GM19025 (cell line): Measurements from ENCODE around the gene TRPV3.
"Not testable (repeated sequence)": the region's sequence is repeated elsewhere in the genome, so short reads cannot be mapped to it uniquely, and the experiment has no call there.

Experiments
- ATAC-seq: cut with Tn5 transposase; IDR thresholded peaks from one replicate; pipeline ENCODE4 v1.9.1; 2021; ENCODE audit warnings: mild to moderate bottlenecking, low read depth, moderate library complexity; ENCODE audit not compliant: unreplicated experiment

TRPV3 gene

GRCh38 chr17:3479988-3480387 lies 77.6 kb downstream of the TRPV3 start:
- no peak for ATAC-seq

- ATAC-seq = no peak
Observed at GRCh38 chr17:3475812-3476610, 81.6 kb downstream of the TRPV3 start, which contains the start of gene ASPA. Gene ASPA (plus strand): TSS chr17:3475997. CDS start chr17:3476160, 163 bp downstream.

- ATAC-seq = no peak
Observed at GRCh38 chr17:3475251-3475685, 82.3 kb downstream of the TRPV3 start.

GRCh38 chr17:3474212-3474611 lies 83.4 kb downstream of the TRPV3 start:
- ATAC-seq = no peak

- no peak for ATAC-seq
Observed at GRCh38 chr17:3472137-3472536, 85.5 kb downstream of the TRPV3 start.

- ATAC-seq = no peak
Observed at GRCh38 chr17:3471599-3471998, 86.0 kb downstream of the TRPV3 start, which contains the start of gene SPATA22. Gene SPATA22 (minus strand): TSS chr17:3471819. CDS start chr17:3469325, 2,494 bp downstream.

GRCh38 chr17:3469529-3469928 lies 88.1 kb downstream of the TRPV3 start:
- ATAC-seq = no peak

- not testable (repeated sequence) for ATAC-seq
Observed at GRCh38 chr17:3466355-3466754, 91.3 kb downstream of the TRPV3 start.
